ENCODE measurements around the gene CLCN4. TPM values are rescaled to one million over a fixed set of nuclear protein-coding genes. Genes with fewer than 3 reads are reported as not detected.

The CLCN4 gene
- total RNA-seq, 6 donors from 2014 or later: 5.2 to 26.3 (median 11.7) TPM

- Histone ChIP-seq H3K4me1 (peaks cover 0 to 12% (median 1%) of the 10 kb centered on the region in 4 donors), H3K27me3 (no peaks in the 10 kb centered on the region), H3K27ac (peak overlapping the region in 1 of 4 donors; percentile 42), H3K4me3 (no peak overlapping the region), H3K36me3 (no peaks in the 10 kb centered on the region), H3K9me3 (no peaks in the 10 kb centered on the region)
- ATAC-seq (ENCODE audit: low FRiP score in 2 of 2) (no peak), DNase-seq (no peak)
- TF ChIP-seq POLR2AphosphoS5 (IDR thresholded peaks at IDR 0.05) (no peak), POLR2A (IDR thresholded peaks at IDR 0.05) (no peak), CTCF (IDR thresholded peaks at IDR 0.05) (no peak), EP300 (IDR thresholded peaks at IDR 0.05) (no peak)
- 64 to 74% methylated on average over 5 to 17 of the region's 17 CpGs for WGBS, 2 donors
Observed at GRCh38 chrX:10166248-10166716, 9.5 kb downstream of the CLCN4 start.

DNA sequence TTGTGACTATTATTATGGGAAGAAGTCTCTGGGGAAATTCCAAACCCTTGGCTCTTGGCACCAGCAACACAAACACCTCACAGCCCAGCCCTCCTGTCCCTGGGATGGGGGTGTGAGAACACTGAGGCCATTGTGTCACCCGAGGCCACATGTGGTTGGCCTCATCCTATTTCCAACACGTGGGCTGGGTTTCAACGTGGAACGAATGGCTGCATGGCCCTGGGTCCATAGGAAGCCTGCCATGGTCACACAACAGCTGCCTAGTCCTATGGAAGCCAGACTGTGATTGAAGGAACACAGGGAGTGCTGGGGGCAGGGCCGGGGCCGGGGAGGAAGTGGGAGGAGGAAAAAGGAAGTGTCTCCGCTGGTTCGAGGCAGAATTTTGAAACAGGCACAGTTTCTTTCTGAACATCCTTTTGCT lies 10.0 kb downstream of the CLCN4 start:
- 7 to 32% methylated on average over 3 to 8 of the region's 8 CpGs for WGBS, 2 donors
- TF ChIP-seq POLR2AphosphoS5 (IDR thresholded peaks at IDR 0.05) (no peak), POLR2A (IDR thresholded peaks at IDR 0.05) (peak in 1 of 4 donors; percentile 21)
- DNase-seq (peak; percentile 46 to 54), ATAC-seq (ENCODE audit: low FRiP score in 2 of 2) (peak in 1 of 2 donors; percentile 82)
- no peak overlapping the region for H3K4me3 ChIP-seq
- no peaks in the 10 kb centered on the region for H3K9me3 ChIP-seq
- H3K36me3 ChIP-seq: no peaks in the 10 kb centered on the region
- peak overlapping the region in 1 of 4 donors; percentile 42 for H3K27ac ChIP-seq
- H3K4me1 ChIP-seq: peaks cover 0 to 12% (median 1%) of the 10 kb centered on the region in 4 donors
- no peaks in the 10 kb centered on the region for H3K27me3 ChIP-seq

DNA sequence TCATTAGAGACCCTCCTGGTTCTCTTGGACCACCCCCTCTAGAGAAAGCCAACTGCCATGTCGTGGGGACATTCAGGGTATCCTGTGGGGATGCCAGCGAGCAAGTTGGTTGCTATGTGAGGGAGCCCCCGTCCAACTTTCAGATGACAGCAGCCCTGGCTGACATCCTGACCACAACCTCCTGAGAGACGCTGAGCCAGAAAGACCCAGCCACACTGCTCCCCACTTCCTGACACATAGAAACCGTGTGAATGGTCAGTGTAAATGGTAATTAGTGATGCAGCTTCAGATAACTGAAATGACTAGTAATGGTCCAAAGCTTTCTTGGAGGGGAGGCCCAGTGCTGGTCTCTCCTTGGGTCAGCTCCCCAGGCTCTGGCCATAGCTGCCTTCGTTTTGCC lies 10.8 kb downstream of the CLCN4 start:
- ATAC-seq (ENCODE audit: low FRiP score in 2 of 2) (no peak), DNase-seq (no peak)
- TF ChIP-seq CTCF (IDR thresholded peaks at IDR 0.05) (no peak), POLR2AphosphoS5 (IDR thresholded peaks at IDR 0.05) (no peak), POLR2A (IDR thresholded peaks at IDR 0.05) (no peak), EP300 (IDR thresholded peaks at IDR 0.05) (no peak)
- Histone ChIP-seq H3K4me1 (peaks cover 0 to 13% (median 1%) of the 10 kb centered on the region in 4 donors), H3K27ac (peak overlapping the region in 1 of 4 donors; percentile 42), H3K9me3 (no peaks in the 10 kb centered on the region), H3K36me3 (no peaks in the 10 kb centered on the region), H3K27me3 (no peaks in the 10 kb centered on the region), H3K4me3 (no peak overlapping the region)
- 63 to 75% methylated on average over 2 to 6 of the region's 6 CpGs for WGBS, 2 donors

- no peak overlapping the region for H3K27ac ChIP-seq
- H3K4me1 ChIP-seq: peaks cover 0 to 19% (median 1%) of the 10 kb centered on the region in 4 donors
- no peaks in the 10 kb centered on the region for H3K27me3 ChIP-seq
- WGBS, 2 donors: 47 to 62% methylated on average over 2 to 9 of the region's 9 CpGs
- no peak overlapping the region for H3K4me3 ChIP-seq
- H3K9me3 ChIP-seq: no peaks in the 10 kb centered on the region
- H3K36me3 ChIP-seq: no peaks in the 10 kb centered on the region
- DNase-seq: no peak
- TF ChIP-seq POLR2AphosphoS5 (IDR thresholded peaks at IDR 0.05): no peak
- TF ChIP-seq EP300 (IDR thresholded peaks at IDR 0.05): no peak
- TF ChIP-seq POLR2A (IDR thresholded peaks at IDR 0.05): no peak
- TF ChIP-seq CTCF (IDR thresholded peaks at IDR 0.05): no peak
- ATAC-seq (ENCODE audit: low FRiP score in 2 of 2): peak in 1 of 2 donors; percentile 26
Observed at GRCh38 chrX:10168226-10168625, 11.5 kb downstream of the CLCN4 start.

DNA sequence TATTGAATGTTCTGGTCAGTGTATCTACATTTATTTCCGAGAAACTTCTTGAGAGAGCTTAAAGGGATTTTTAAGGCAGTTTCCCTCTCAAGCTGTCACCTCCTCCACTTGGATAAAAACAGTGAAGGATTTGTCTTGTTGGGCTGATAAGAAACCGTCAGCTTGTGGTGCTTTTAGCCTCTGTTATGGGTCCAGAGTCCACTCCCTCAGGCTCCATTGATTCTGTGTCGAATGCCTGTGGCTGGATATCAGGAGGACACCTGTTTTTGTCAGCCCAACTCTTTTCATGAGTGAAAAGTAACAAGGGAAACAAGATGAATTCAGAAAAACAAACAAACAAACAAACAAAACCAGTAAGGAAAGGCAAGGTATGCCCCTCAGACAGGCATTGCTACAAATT lies 12.4 kb downstream of the CLCN4 start:
- WGBS, 2 donors: 73 to 98% methylated on average over 3 of the region's 3 CpGs
- no peak overlapping the region for H3K4me3 ChIP-seq
- no peak overlapping the region for H3K27ac ChIP-seq
- H3K36me3 ChIP-seq: no peaks in the 10 kb centered on the region
- H3K9me3 ChIP-seq: no peaks in the 10 kb centered on the region
- H3K27me3 ChIP-seq: no peaks in the 10 kb centered on the region
- H3K4me1 ChIP-seq: peaks cover 0 to 23% (median 3%) of the 10 kb centered on the region in 4 donors
- ATAC-seq (ENCODE audit: low FRiP score in 2 of 2) (no peak), DNase-seq (no peak)
- TF ChIP-seq POLR2A (IDR thresholded peaks at IDR 0.05): no peak
- TF ChIP-seq EP300 (IDR thresholded peaks at IDR 0.05): no peak
- TF ChIP-seq CTCF (IDR thresholded peaks at IDR 0.05): no peak
- TF ChIP-seq POLR2AphosphoS5 (IDR thresholded peaks at IDR 0.05): no peak

Measured in upper lobe of left lung (tissue), 6 donors.